ENCODE measurements around the gene LIPA. TPM values are rescaled to one million over a fixed set of nuclear protein-coding genes. Genes with fewer than 3 reads are reported as not detected.
"Not testable (repeated sequence)": the region's sequence is repeated elsewhere in the genome, so short reads cannot be mapped to it uniquely, and the experiment has no call there.

Gene LIPA
- total RNA-seq, 1 donor from 2014 or later, result 27.7 TPM

- no peaks in the 10 kb centered on the region for H3K9me3 ChIP-seq
- no peak for DNase-seq (ENCODE audit: extremely low spot score in 2 of 2)
- H3K27ac ChIP-seq, result no peak overlapping the region
- H3K4me3 ChIP-seq, result no peak overlapping the region
- no peak for TF ChIP-seq POLR2A (IDR thresholded peaks at IDR 0.05)
- no peak for TF ChIP-seq CTCF (IDR thresholded peaks at IDR 0.05)
- TF ChIP-seq POLR2AphosphoS5 (IDR thresholded peaks at IDR 0.05; ENCODE audit: insufficient read depth in 1 of 2, low read depth in 1 of 2), result no peak
- intact Hi-C loops (cut with DNase I), result no loop called here
- no peaks in the 10 kb centered on the region for H3K36me3 ChIP-seq
- no peaks in the 10 kb centered on the region for H3K27me3 ChIP-seq
- H3K4me1 ChIP-seq, result peaks cover 8% of the 10 kb centered on the region
Observed at GRCh38 chr10:89256962-89257361, 5.4 kb upstream of the LIPA start.

- H3K9me3 ChIP-seq, result no peaks in the 10 kb centered on the region
- no peaks in the 10 kb centered on the region for H3K27me3 ChIP-seq
- TF ChIP-seq CTCF (IDR thresholded peaks at IDR 0.05) (no peak), POLR2AphosphoS5 (IDR thresholded peaks at IDR 0.05; ENCODE audit: insufficient read depth in 1 of 2, low read depth in 1 of 2) (no peak), POLR2A (IDR thresholded peaks at IDR 0.05) (no peak)
- H3K36me3 ChIP-seq, result no peaks in the 10 kb centered on the region
- no peak overlapping the region for H3K27ac ChIP-seq
- intact Hi-C loops (cut with DNase I), result no loop called here
- no peak overlapping the region for H3K4me3 ChIP-seq
- peaks cover 8% of the 10 kb centered on the region for H3K4me1 ChIP-seq
- no peak for DNase-seq (ENCODE audit: extremely low spot score in 2 of 2)
Observed at GRCh38 chr10:89256340-89256739, 4.8 kb upstream of the LIPA start.

- Histone ChIP-seq H3K36me3 (no peaks in the 10 kb centered on the region), H3K4me1 (peaks cover 8% of the 10 kb centered on the region), H3K27me3 (no peaks in the 10 kb centered on the region), H3K27ac (no peak overlapping the region), H3K4me3 (no peak overlapping the region), H3K9me3 (no peaks in the 10 kb centered on the region)
- intact Hi-C loops (cut with DNase I), result no loop called here
- TF ChIP-seq POLR2AphosphoS5 (IDR thresholded peaks at IDR 0.05; ENCODE audit: insufficient read depth in 1 of 2, low read depth in 1 of 2) (no peak), CTCF (IDR thresholded peaks at IDR 0.05) (no peak), POLR2A (IDR thresholded peaks at IDR 0.05) (no peak)
- no peak for DNase-seq (ENCODE audit: extremely low spot score in 2 of 2)
Observed at GRCh38 chr10:89255793-89256192, 4.2 kb upstream of the LIPA start.

GRCh38 chr10:89255091-89255579 is 3.6 kb upstream of the LIPA start:
- H3K27ac ChIP-seq; H3K4me3 ChIP-seq; H3K9me3 ChIP-seq; H3K27me3 ChIP-seq; H3K36me3 ChIP-seq; DNase-seq (ENCODE audit: extremely low spot score in 2 of 2); intact Hi-C loops (cut with DNase I): not testable (repeated sequence)
- H3K4me1 ChIP-seq, result peaks cover 10% of the 10 kb centered on the region

- no peak for DNase-seq (ENCODE audit: extremely low spot score in 2 of 2)
- Histone ChIP-seq H3K4me3 (peak overlapping the region in 1 of 2 donors; percentile 89), H3K36me3 (no peaks in the 10 kb centered on the region), H3K27me3 (no peaks in the 10 kb centered on the region), H3K27ac (no peak overlapping the region), H3K4me1 (peaks cover 10% of the 10 kb centered on the region), H3K9me3 (no peaks in the 10 kb centered on the region)
- TF ChIP-seq CTCF (IDR thresholded peaks at IDR 0.05), result no peak
- no peak for TF ChIP-seq POLR2AphosphoS5 (IDR thresholded peaks at IDR 0.05; ENCODE audit: insufficient read depth in 1 of 2, low read depth in 1 of 2)
- TF ChIP-seq POLR2A (IDR thresholded peaks at IDR 0.05), result no peak
- intact Hi-C loops (cut with DNase I), result no loop called here
Observed at GRCh38 chr10:89252225-89252585, 630 bp upstream of the LIPA start.

All from vagina (tissue), 2 donors.